NCI-H1417 (cell line): ENCODE measurements around the gene MOCS1.

Experiments used
- DNase-seq, 3 experiments: peaks; one replicate each; lab custom pipeline; 2025; lab: John Stamatoyannopoulos, UW

Gene MOCS1

DNA sequence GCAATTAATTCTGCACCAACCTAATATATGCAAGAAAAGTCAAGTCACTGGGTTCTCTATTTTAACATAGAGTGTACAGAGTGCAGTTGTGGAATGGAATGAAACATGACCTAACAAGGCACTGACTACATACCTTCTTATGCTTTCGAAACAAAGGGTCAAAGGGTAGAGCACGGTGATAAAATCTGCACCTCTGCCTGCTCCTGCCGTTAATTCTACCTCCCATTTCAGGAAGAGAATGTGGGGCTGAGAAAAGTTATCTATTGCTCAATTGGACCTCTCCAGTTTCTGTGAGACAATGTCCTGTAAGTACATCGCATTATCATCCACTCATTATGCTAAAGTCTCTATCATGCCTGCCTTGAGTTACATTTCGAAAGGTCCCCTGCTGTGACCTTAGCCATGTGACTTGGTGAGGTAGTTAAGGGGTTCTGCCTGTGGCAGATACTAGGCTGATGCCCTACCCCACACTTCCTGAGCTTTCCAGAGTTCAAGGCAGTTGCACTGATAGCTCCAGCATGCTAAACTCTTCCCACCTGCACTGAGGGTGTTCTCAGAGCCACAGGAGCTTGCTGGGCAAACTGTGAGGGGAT lies 14.0 kb upstream of the MOCS1 start:
- no peak for DNase-seq

DNA sequence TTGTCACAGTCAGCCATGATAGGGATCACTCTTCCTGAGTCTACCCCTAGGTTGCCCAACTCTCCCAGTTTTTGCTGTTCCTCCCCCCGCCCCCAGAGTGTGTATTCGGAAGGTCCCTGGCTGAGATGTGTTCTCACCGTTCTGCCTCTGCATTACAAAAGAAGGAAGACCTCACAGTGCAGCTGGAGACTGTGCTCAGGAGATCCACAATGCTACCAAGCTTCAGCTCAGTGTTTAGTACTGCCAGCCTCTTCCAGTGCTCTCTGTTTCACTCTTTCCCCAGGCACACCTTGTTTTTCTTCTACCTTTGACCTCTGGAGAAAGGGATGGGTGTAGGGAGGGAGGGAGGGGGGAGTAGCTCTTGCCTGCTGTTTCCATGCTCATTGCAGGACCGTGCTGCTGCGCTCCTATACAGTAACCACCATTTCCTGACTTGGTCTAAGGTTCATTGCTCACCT lies 13.4 kb upstream of the MOCS1 start:
- no peak for DNase-seq

DNA sequence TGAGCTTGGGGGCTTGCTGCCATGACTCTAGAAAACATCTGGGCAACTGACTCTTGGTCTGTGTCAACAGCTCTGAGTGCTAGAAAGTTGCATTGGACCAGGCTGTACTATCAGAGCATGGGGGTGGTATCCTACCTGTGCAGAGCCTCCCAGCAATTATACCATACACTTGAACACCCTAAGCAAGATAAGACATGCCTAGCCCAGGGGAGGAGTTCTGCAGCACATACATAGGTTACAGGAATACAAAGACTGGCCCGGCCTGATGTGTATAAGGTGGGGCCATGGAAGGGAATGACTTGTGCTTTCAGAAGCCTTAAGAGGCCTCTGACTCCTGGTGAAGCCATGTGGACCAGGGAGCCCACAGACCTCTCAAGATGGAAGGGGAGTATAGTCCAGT lies 11.4 kb upstream of the MOCS1 start:
- peak in 2 of 3 experiments; percentile 8 to 43 for DNase-seq

DNA sequence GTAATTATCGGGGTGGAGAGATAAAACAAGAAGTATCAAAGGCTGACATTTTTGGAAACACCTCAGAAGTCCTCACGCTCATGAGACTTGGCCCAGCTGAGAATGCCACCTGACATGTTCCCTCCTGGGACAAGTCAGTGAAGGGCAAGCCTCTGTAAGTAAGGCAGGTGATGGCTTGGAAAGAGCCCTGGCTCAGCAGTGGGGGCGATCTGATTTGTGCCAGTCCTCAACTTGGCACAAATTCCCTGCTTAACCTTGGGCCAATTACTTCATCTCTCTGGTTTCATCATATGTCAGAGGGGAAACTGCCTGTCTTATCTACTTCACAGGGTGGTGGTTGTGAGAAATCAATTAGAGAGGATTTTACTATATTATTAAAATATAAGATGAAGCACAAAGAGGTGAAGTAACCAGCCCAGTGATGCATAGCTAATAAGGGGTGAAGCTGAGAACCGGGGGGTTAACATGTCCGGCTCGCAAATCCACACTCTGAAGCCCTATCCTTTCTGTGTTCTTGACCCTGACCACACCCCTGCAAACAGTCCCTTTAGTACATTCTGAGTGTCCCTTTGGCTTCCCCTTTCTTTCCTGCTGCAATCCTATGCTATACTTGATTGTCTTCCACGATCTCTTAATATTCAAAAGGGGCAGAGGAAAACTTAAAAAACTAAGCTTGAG lies 8.8 kb upstream of the MOCS1 start:
- DNase-seq: no peak

DNA sequence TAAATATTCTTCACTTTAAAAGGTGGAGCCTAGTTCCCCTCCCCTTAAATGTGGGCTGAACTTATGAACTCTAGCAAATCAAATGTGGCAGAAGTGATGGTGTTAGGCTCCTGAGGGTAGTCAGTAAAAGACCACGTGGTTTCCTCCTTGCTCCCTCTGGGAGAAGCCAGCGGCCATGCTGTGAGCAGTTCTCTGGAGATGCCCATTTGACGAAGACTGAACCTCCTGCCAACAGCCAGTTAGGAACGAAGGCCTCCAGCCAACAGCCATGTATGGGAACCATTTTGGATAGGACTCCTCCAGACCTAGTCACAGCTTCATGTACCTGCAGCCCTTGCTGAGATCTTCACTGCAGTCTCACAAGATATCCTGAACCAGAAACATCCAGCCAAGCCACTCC lies 7.6 kb upstream of the MOCS1 start:
- DNase-seq: no peak

DNA sequence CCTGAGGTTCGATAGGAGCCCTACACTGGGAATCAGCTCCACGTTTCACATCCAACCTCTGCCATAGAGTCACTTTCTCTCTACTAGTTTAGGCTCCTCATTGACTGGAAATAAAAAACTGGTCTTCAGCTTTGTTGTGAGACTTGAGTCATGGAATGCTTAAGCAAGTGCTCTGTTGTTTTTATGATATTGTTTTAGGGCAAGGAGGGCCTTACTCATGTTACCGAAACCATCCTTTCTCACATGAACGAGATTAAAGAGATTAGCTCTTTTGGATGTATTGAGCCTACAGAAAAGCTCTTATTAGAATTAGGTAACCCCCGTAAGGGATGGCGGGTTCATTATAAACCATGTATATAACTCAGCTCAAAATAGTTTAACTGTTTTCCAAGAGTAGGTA lies 6.9 kb upstream of the MOCS1 start:
- DNase-seq: no peak

DNA sequence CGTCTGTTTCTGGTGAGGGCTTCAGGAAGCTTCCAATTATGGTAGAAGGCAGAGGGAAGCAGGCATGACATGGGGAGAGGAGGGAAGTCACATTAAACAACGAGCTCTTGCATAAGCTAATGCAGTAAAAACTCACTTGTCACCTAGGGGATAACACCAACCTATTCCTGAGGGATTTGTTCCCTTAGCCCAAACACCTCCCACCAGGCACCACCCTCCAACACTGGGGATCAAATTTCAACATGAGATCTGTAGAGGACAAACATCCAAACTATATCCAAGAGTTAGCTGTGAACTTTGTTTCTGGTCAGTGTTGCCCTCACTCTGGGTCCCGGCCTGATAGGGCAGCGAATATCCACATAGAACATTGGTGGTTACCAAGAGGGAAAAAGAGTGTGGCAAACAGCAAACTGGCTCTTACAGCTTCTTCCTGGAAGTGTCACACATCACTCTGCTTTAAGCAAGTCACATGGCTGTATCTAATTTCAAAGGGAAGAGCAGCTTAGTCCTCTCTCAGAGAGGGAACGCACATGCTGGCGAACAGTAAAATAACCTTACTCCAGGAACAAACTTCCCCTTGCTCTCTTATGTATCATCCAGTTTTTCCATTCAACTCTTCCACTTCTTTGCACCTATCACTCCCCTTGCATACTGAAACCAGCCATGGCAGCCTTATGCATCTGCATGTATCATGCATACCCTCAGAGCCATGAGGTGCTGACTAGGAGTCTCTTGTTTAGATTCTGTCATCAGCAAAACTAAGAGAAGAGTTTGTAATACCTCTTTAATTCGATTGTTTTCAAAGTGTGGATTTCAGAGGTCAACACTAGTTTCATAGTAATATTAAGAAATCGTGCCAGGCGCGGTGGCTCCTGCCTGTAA lies 4.8 kb upstream of the MOCS1 start:
- peak in 1 of 3 experiments; percentile 41 for DNase-seq

DNA sequence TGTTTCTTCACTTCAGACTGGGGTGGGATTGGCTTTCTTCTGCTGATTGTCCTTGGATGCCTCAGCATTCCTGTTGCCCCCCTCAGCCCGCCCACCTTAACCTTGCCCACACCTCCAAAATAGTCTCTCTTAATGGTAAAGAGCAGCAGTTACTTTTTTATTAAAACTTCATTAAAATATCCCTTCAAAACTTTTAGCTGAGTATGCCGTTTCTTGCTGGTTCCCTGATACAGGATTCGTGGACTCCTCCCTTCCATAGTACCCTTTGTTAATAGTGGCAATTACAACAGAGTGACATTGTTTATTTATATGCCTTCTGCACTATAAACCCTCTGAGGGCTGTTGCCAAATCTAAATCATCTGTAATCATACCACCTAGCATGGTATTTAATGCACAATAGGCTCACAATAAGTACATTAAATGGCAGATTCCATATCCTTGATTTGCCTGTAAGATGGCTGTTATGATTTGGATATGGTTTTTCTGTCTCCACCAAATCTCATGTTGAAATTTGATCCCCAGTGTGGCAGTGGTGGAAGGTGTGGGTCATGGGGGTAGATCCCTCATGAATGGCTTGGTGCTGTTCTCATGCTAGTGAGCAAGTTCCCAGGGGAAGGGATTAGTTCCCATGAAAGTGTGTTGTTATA lies 3.5 kb upstream of the MOCS1 start:
- DNase-seq: peak in 1 of 3 experiments; percentile 14

DNA sequence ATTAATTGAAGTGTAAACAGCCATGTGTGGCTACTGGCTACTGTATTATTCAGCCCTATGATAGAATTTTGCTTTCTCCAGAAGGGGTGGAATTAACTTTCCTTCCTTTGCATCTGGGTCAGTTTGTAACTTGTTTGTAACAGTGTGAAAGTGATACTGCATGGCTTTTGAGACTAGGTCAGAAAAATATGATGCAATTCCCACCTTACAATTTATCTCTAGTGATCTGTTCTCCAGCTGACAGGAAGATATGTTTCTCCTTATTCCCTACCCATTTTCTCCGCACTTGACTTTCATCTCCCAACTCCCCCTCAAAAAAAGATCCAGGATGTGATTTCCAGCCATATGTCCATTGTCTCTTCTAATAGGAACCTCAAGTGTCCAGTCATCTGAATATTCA lies 2.6 kb upstream of the MOCS1 start:
- DNase-seq: no peak

DNA sequence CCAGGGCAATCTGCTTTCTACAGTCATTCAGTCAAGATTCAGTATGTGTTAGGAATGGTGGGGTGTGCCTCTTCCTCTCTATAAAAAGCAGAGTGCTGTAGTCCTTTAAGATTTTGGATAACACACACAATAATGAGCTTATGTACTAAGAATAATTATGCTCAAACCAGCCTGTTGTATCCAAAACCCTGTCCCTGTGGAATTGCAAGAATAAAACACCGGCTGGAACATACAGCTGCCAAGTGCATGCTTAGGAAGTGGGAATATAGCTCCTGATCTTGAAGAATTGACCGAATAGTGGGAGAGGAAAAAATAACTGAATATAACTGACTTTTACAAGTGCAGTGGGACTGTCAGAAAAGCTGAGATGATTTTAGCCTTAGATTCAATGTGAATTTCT lies 979 bp upstream of the MOCS1 start:
- DNase-seq: no peak

DNA sequence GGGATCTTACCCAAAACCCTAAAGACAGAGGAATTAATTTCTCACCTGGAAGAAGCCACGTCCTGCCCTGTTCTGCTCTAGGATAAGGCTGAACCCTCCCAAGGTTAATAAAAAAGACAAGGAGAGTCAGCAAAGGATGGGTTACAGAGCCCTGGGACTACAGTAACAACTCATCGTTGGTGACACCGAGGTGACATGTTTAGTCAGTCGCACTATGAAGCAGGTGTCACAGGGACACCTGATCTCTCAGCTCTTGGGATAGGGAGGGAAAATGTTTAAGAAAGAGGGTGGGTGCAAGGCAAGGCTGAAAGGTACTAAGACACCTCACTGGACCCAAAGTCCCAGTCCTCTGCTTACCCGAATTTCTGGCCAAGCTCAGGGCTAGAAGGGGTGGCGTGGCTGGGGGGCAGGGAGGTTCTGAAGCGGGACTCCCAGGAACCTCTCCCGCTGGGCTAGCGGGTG lies 562 bp downstream of the MOCS1 start:
- peak in 1 of 3 experiments; percentile 30 for DNase-seq

DNA sequence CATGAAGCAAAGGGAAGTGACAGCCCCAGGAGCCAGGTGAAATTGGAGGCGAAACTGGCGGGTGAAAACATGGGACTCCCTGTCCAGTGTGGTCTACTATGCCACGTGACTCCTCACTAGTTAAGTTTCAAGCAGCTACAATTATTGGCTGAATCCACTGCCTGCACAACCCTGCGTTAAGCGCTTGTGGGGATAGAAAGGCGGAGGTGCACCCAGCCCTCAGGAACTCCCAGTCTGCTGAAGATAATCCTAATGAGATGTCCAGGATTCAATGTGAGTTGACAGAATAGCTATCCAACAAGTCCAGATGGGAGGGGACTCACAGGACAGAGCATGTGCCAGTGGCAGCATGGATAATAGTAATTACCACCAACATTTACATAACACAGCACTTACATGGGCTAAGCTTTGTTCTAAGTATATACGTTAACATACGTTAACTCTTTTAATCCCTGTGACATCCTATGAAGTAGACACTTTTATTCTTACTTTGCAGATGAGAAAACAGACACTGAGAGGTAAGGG lies 1.8 kb downstream of the MOCS1 start:
- no peak for DNase-seq

DNA sequence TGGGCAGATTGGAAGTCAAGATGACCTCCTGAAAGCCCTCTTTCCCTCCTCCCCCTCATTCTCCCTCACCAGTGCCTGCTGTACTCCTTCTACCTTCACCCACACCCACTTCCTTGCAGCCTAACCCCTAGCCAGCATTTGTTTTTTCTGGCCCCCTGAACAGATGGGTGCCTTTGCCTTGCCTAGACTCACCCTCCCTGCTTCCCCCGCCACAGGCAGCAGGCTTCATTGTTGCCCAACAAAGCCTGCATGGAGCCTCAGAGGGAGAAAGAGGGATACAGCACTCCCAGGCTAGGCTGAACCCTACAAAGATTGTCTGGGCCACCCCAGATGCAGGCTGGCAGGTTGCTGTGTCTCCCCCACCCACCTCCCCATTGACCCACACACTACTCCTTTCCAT lies 2.7 kb downstream of the MOCS1 start:
- DNase-seq: no peak

DNA sequence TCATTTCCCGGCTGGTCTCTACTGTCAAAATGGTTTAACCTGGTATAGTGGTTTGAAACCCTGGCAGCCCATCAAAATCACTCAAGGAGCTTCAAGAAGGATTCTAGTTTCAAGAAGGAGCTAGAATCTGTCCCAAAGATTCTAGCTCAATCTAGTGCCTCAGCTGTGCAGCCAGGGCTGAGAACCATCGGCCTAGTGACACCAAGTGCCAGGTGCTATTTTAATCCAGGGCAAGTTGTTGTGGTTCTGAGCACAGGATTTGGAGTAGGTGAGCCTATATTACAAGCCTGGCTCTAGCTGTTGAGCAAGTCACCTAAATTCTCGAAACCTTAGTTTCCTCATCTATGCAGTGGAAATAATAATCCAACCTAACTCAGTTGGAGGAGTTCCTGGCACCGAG lies 3.7 kb downstream of the MOCS1 start:
- no peak for DNase-seq

DNA sequence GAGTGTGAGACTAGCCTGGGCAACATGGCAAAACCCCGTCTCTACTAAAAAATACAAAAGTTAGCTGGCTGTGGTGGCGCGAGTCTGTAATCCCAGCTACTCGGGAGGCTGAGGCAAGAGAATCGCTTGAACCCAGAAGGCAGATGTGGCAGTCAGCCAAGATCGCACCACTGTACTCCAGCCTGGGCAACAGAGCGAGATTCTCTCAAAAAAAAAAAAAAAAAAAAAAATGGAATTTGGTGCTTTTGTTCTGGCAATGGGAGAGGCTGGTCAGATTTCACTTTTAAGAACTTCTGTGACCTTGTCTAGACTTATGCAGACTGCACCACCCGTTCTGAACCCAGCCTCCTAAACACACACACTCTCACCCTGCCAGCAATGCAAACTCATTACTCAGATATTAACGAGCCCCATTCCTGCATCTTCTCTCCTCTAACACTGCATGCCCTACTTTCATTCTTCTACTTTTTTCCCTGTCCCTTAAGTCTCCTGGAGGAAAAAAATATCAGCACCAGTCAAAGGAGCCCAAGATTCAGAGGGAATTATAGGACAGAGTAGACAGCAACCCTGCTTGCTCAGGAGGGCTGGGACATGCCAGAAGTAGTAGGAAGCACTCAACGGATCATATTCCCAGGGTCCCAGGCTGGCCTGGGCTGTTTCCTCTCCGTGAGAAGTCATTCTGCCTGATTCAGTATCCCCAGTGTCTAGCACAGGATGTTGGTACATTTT lies 4.4 kb downstream of the MOCS1 start:
- no peak for DNase-seq

DNA sequence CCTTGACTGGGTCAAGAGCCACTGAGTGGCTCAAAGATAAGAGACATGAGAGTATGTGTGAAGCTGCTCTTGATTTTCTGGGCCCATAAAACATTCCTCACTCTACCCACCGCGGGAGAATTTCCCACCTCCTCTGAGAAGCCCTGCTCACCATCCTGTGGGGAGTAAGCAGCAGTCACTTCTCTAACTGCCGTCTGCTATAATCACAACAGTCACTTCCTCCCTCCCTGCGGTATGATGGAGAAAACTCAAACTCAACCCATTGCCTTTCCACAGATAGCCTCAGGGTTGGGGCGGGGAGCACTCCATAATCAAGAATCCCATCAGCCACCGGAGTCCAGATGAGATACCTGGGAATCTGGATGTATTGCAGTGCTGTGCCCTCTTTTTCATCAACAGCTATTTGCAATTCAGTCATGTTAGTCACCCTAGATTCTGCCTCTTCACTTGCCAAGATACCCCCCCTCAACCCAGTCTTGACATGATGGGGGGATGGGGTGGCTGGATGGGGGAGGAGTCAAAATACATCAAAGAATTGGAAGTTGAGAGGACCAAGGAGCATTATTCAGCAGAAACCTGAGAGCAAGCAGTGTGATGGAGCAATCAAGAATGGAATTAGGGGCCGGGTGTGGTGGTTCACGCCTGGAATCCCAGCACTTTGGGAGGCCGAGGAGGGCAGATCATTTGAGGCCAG lies 5.1 kb downstream of the MOCS1 start:
- DNase-seq: no peak

DNA sequence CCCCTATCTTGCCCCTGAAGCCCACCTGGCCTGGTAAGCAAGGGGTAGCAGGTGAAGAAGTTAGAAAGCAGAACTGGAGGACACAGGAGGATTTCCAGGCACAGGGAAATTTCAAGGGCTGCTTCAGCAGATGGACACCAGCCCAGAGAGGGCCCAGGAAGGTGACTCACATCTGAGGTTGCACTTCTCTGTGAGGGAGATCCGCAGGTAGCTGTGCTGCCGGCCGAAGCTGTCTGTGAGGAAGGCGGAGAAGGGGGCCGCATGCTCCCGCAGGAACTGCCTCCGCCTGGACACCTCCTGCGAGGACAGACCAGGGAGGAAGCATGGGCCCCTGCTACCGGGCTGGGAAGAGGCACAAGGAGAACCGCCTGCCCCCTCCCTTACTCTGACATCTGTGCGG lies 7.1 kb downstream of the MOCS1 start:
- no peak for DNase-seq

DNA sequence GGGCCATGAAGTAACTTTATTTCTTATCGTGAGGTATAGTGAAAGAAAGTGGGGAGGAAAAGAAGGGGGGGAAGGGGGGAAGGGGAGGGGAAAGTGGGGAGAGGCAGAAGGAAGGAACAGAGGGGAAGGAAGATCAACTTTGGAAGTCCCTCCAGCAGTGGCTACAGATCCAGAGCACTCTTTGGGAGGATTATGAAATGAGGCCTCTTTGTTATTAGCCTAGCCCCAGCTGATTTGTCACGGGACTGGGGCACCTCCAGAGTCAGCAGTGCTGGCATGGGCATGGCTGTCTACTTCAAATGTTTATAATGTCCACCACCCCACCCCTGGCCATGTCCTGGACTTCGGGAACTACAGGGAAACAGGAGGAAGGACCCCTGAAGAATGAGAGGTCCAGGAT lies 7.6 kb downstream of the MOCS1 start:
- no peak for DNase-seq

DNA sequence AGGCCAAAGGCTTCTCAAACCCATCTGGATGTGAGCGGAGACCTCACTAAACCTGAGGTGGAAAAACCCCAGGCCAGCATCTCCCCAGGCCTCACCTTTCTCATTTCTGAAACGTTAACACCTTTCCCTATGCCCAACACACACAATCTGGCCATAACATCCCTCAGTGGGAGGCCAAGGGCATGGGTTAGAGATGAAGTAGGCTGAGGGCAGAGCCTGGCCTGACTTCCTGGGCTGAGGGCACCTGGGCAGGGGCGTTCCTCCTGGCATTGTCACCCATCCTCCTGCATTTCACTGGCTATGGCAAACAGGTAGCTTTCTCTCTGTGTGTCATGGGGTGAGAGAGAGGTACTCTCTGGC lies 8.4 kb downstream of the MOCS1 start:
- DNase-seq: no peak

DNA sequence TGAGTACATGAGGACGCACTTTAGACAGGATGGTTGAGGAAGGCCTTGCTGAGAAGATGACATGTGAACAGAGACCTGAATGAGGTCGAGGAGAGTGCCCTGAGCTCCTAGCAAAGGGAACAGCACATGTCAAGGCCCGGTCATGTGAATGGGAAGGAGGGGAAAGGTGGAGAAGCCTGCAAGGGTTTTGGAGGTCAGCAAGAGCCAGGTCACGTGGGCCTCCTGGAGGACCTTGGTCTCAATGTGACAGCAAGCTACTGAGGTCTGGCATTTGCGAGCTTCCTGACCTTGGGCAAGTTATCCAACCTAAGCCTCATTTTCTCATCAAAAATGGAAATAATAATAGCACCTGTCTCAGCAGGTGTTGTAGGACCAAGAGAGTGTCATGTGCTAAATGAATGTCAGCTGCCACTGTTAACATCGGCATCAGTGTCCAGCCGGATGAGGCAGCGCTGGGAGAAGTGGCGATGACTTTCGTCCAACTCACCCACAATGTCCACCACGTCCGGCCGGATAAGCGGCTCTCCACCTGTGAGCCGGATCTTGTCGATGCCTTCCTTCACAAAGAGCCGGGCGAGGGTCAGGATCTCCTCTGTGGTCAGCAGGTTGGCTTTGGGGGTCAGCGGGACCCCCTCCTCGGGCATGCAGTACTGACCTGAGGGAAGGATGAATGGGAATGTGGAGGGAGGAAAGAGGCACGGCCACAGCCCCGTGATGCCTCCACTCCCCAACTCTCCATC lies 8.9 kb downstream of the MOCS1 start:
- DNase-seq: no peak
